Fibroblast of villous mesenchyme (primary cell): ENCODE results near the gene MLLT3. TPM values are rescaled to one million over a fixed set of nuclear protein-coding genes. Genes with fewer than 3 reads are reported as not detected.

ENCODE experiments used
- DNase-seq: peaks from one replicate; pipeline ENCODE4 v3.0.0-alpha.2; 2010; ENCODE audit warnings: low read depth
- H3K4me3 ChIP-seq: 2 replicates; pipeline ENCODE4 v1.5.1; 2011; ENCODE audit warnings: low read depth, mild to moderate bottlenecking, low read length
- CTCF ChIP-seq: IDR thresholded peaks from 2 replicates; pipeline ENCODE4 v1.5.1; 2012; ENCODE audit warnings: low read depth, mild to moderate bottlenecking, low read length; ENCODE audit not compliant: insufficient read depth
- total RNA-seq: library from RNA; depleted of rRNA; stranded (reverse); fragments of >200 nt; gene quantifications from 2 replicates; pipeline ENCODE4 v1.2.3, GENCODE V29; 2012

MLLT3 gene
- total RNA-seq, 1 donor = 44.9 TPM

- H3K4me3 ChIP-seq = no peak overlapping the region
- peak; percentile 41 for DNase-seq
- TF ChIP-seq CTCF = no peak
Observed at GRCh38 chr9:20473515-20474013, 148.7 kb downstream of the MLLT3 start.

- no peak overlapping the region for H3K4me3 ChIP-seq
- no peak for DNase-seq
- no peak for TF ChIP-seq CTCF
Observed at GRCh38 chr9:20472342-20473045, 149.8 kb downstream of the MLLT3 start.

- DNase-seq = no peak
- H3K4me3 ChIP-seq = no peak overlapping the region
- no peak for TF ChIP-seq CTCF
Observed at GRCh38 chr9:20466328-20467008, 155.8 kb downstream of the MLLT3 start.

- TF ChIP-seq CTCF = no peak
- no peak overlapping the region for H3K4me3 ChIP-seq
- DNase-seq = no peak
Observed at GRCh38 chr9:20464242-20464641, 158.1 kb downstream of the MLLT3 start.

- H3K4me3 ChIP-seq = no peak overlapping the region
- TF ChIP-seq CTCF = no peak
- no peak for DNase-seq
Observed at GRCh38 chr9:20463823-20464222, 158.5 kb downstream of the MLLT3 start.

- TF ChIP-seq CTCF = peak; percentile 13
- no peak for DNase-seq
- no peak overlapping the region for H3K4me3 ChIP-seq
Observed at GRCh38 chr9:20462410-20462809, 159.9 kb downstream of the MLLT3 start.
